Mesenchymal stem cell (in vitro differentiated cells and primary cell): ENCODE measurements around the gene JAKMIP1.

ENCODE experiments used
- DNase-seq: peaks from one replicate; pipeline ENCODE4 v3.0.0-alpha.2; 2013
- H2AFZ ChIP-seq: one replicate; pipeline ENCODE4 v1.6.1; 2013; ENCODE audit warnings: low read depth, mild to moderate bottlenecking, control low read depth, inconsistent platforms, low read length, moderate library complexity
- H2AK5ac ChIP-seq: 2 replicates; pipeline ENCODE4 v1.6.1; 2013; ENCODE audit warnings: low read length, moderate library complexity, mild to moderate bottlenecking, inconsistent platforms; ENCODE audit not compliant: severe bottlenecking
- H2BK120ac ChIP-seq: one replicate; pipeline ENCODE4 v1.6.1; 2013; ENCODE audit warnings: low read depth, mild to moderate bottlenecking, inconsistent platforms, low read length, moderate library complexity
- H2BK12ac ChIP-seq, 2 experiments: one replicate each; pipeline ENCODE4 v1.6.1; 2013; ENCODE audit warnings: inconsistent platforms in 2 of 2, low read length in 2 of 2, mild to moderate bottlenecking in 2 of 2, moderate library complexity in 2 of 2, control low read depth in 1 of 2
- H2BK15ac ChIP-seq: one replicate; pipeline ENCODE4 v1.6.1; 2013; ENCODE audit warnings: mild to moderate bottlenecking, low read depth, inconsistent platforms; ENCODE audit not compliant: poor library complexity, severe bottlenecking
- H2BK5ac ChIP-seq: 2 replicates; pipeline ENCODE4 v1.6.1; 2013; ENCODE audit warnings: low read depth, mild to moderate bottlenecking, low read length, control low read depth, inconsistent platforms; ENCODE audit not compliant: poor library complexity, severe bottlenecking
- H3K14ac ChIP-seq, 2 experiments: one replicate each; pipeline ENCODE4 v1.6.1; 2013; ENCODE audit warnings: inconsistent platforms in 2 of 2, low read length in 2 of 2, control low read depth in 1 of 2, mild to moderate bottlenecking in 1 of 2, moderate library complexity in 1 of 2
- H3K18ac ChIP-seq, 2 experiments: one replicate each; pipeline ENCODE4 v1.6.1; 2013; ENCODE audit warnings: inconsistent platforms in 2 of 2, low read length in 2 of 2, control low read depth in 1 of 2, low read depth in 1 of 2, mild to moderate bottlenecking in 1 of 2
- H3K23ac ChIP-seq, 2 experiments: one replicate each; pipeline ENCODE4 v1.6.1; 2013; ENCODE audit warnings: inconsistent platforms in 2 of 2, low read length in 2 of 2, mild to moderate bottlenecking in 2 of 2, moderate library complexity in 2 of 2, control low read depth in 1 of 2
- H3K27ac ChIP-seq: 2 replicates; pipeline ENCODE4 v1.5.1; 2013; ENCODE audit warnings: mild to moderate bottlenecking, moderate library complexity, low read length, control low read depth, inconsistent platforms; ENCODE audit not compliant: poor library complexity, severe bottlenecking
- H3K27me3 ChIP-seq, 2 experiments: 2 replicates each; pipeline versions ENCODE4 v1.6.1 to v1.7.0; 2013; ENCODE audit warnings: low read length in 2 of 2, mild to moderate bottlenecking in 2 of 2, moderate library complexity in 2 of 2, control low read depth in 1 of 2, inconsistent platforms in 1 of 2; ENCODE audit not compliant: control insufficient read depth in 1 of 2, insufficient read depth in 1 of 2
- H3K36me3 ChIP-seq, 2 experiments: 2 replicates each; pipeline versions ENCODE4 v1.6.1 to v1.7.0; 2013; ENCODE audit warnings: low read length in 2 of 2, control low read depth in 1 of 2, inconsistent platforms in 1 of 2, low read depth in 1 of 2, mild to moderate bottlenecking in 1 of 2; ENCODE audit not compliant: insufficient read depth in 2 of 2, control insufficient read depth in 1 of 2
- H3K4ac ChIP-seq, 2 experiments: one replicate each; pipeline ENCODE4 v1.6.1; 2013; ENCODE audit warnings: inconsistent platforms in 2 of 2, low read length in 2 of 2, mild to moderate bottlenecking in 2 of 2, moderate library complexity in 2 of 2, control low read depth in 1 of 2, low read depth in 1 of 2
- H3K4me1 ChIP-seq: 2 replicates; pipeline ENCODE4 v1.6.1; 2013; ENCODE audit warnings: low read depth, low read length, control low read depth; ENCODE audit not compliant: control insufficient read depth, insufficient read depth
- H3K4me2 ChIP-seq: 2 replicates; pipeline ENCODE4 v1.6.1; 2013; ENCODE audit warnings: low read length, mild to moderate bottlenecking, inconsistent platforms; ENCODE audit not compliant: poor library complexity, severe bottlenecking
- H3K4me3 ChIP-seq, 2 experiments: 2 replicates each; pipeline versions ENCODE4 v1.5.1 to v1.7.0; 2013; ENCODE audit warnings: low read length in 2 of 2, mild to moderate bottlenecking in 2 of 2, control low read depth in 1 of 2, low read depth in 1 of 2; ENCODE audit not compliant: insufficient read depth in 1 of 2
- H3K79me1 ChIP-seq: replicated peaks from 2 replicates; pipeline ENCODE4 v1.6.1; 2013; ENCODE audit warnings: mild to moderate bottlenecking, control low read depth, low read length, inconsistent platforms; ENCODE audit not compliant: poor library complexity, severe bottlenecking
- H3K9ac ChIP-seq: 2 replicates; pipeline ENCODE4 v1.7.0; 2013; ENCODE audit warnings: mild to moderate bottlenecking, low read length, moderate library complexity
- H3K9me3 ChIP-seq: 2 replicates; pipeline ENCODE4 v1.7.0; 2013; ENCODE audit warnings: mild to moderate bottlenecking, low read length; ENCODE audit not compliant: control insufficient read depth
- H4K8ac ChIP-seq: one replicate; pipeline ENCODE4 v1.6.1; 2013; ENCODE audit warnings: inconsistent platforms, mild to moderate bottlenecking, low read length, moderate library complexity
- H4K91ac ChIP-seq: one replicate; pipeline ENCODE4 v1.6.1; 2013; ENCODE audit warnings: mild to moderate bottlenecking, low read length, inconsistent platforms
- WGBS: methylation state at CpG from one replicate; pipeline ENCODE4 v1.1.7; 2013; ENCODE audit warnings: mixed read lengths; 5-methylcytosine and 5-hydroxymethylcytosine counted together

Gene JAKMIP1

GRCh38 chr4:6086846-6087245 lies 113.5 kb downstream of the JAKMIP1 start:
- no peak overlapping the region for H2BK12ac ChIP-seq
- H2BK5ac ChIP-seq = no peak overlapping the region
- no peak overlapping the region for H3K4ac ChIP-seq
- no peak overlapping the region for H4K8ac ChIP-seq
- no peak overlapping the region for H3K23ac ChIP-seq
- H3K14ac ChIP-seq = no peak overlapping the region
- no peak overlapping the region for H4K91ac ChIP-seq
- no peaks in the 10 kb centered on the region for H3K36me3 ChIP-seq
- no peak overlapping the region for H2BK15ac ChIP-seq
- no peaks in the 10 kb centered on the region for H3K79me1 ChIP-seq
- no peak for DNase-seq
- no peak overlapping the region for H3K4me3 ChIP-seq
- H3K4me1 ChIP-seq = no peaks in the 10 kb centered on the region
- H3K9me3 ChIP-seq = no peaks in the 10 kb centered on the region
- no peak overlapping the region for H2BK120ac ChIP-seq
- H3K27me3 ChIP-seq = peaks cover 0 to 23% of the 10 kb centered on the region in 2 experiments
- H3K18ac ChIP-seq = no peak overlapping the region
- H3K27ac ChIP-seq = no peak overlapping the region
- no peak overlapping the region for H2AFZ ChIP-seq
- no peak overlapping the region for H3K4me2 ChIP-seq
- H3K9ac ChIP-seq = no peak overlapping the region
- no peak overlapping the region for H2AK5ac ChIP-seq
- 77% methylated on average over 3 of the region's 3 CpGs for WGBS

GRCh38 chr4:6085691-6086628 lies 114.4 kb downstream of the JAKMIP1 start:
- Histone ChIP-seq H2BK120ac (no peak overlapping the region), H3K36me3 (no peaks in the 10 kb centered on the region), H3K27me3 (peaks cover 0 to 22% of the 10 kb centered on the region in 2 experiments), H4K91ac (no peak overlapping the region), H2BK5ac (no peak overlapping the region), H2BK12ac (no peak overlapping the region), H2AK5ac (no peak overlapping the region), H3K79me1 (no peaks in the 10 kb centered on the region), H3K4me2 (no peak overlapping the region), H3K4ac (no peak overlapping the region), H3K9me3 (no peaks in the 10 kb centered on the region), H2BK15ac (no peak overlapping the region), H3K4me1 (no peaks in the 10 kb centered on the region), H3K4me3 (no peak overlapping the region), H2AFZ (no peak overlapping the region), H4K8ac (no peak overlapping the region), H3K18ac (no peak overlapping the region), H3K9ac (no peak overlapping the region), H3K23ac (no peak overlapping the region), H3K27ac (no peak overlapping the region), H3K14ac (no peak overlapping the region)
- WGBS = 69% methylated on average over 18 of the region's 18 CpGs
- DNase-seq = no peak

GRCh38 chr4:6085028-6085690 lies 115.2 kb downstream of the JAKMIP1 start:
- Histone ChIP-seq H2BK15ac (no peak overlapping the region), H3K4me1 (no peaks in the 10 kb centered on the region), H3K36me3 (no peaks in the 10 kb centered on the region), H3K4me2 (no peak overlapping the region), H3K27me3 (peaks cover 0 to 22% of the 10 kb centered on the region in 2 experiments), H3K18ac (no peak overlapping the region), H3K9ac (no peak overlapping the region), H3K4ac (no peak overlapping the region), H2AK5ac (no peak overlapping the region), H2BK120ac (no peak overlapping the region), H2BK12ac (no peak overlapping the region), H3K14ac (no peak overlapping the region), H2BK5ac (no peak overlapping the region), H3K79me1 (no peaks in the 10 kb centered on the region), H4K8ac (no peak overlapping the region), H3K4me3 (no peak overlapping the region), H3K27ac (no peak overlapping the region), H4K91ac (no peak overlapping the region), H2AFZ (no peak overlapping the region), H3K9me3 (no peaks in the 10 kb centered on the region), H3K23ac (no peak overlapping the region)
- WGBS = 89% methylated on average over 11 of the region's 16 CpGs
- no peak for DNase-seq

- Histone ChIP-seq H3K4me2 (no peak overlapping the region), H4K91ac (no peak overlapping the region), H3K27me3 (peaks cover 0 to 14% of the 10 kb centered on the region in 2 experiments), H3K4me3 (no peak overlapping the region), H3K79me1 (no peaks in the 10 kb centered on the region), H3K23ac (no peak overlapping the region), H3K18ac (no peak overlapping the region), H2AFZ (no peak overlapping the region), H3K9me3 (no peaks in the 10 kb centered on the region), H3K4ac (no peak overlapping the region), H2BK12ac (no peak overlapping the region), H4K8ac (no peak overlapping the region), H2BK120ac (no peak overlapping the region), H2BK15ac (no peak overlapping the region), H3K14ac (no peak overlapping the region), H3K36me3 (no peaks in the 10 kb centered on the region), H3K27ac (no peak overlapping the region), H3K4me1 (no peaks in the 10 kb centered on the region), H2BK5ac (no peak overlapping the region), H3K9ac (no peak overlapping the region), H2AK5ac (no peak overlapping the region)
- 78% methylated on average over 12 of the region's 12 CpGs for WGBS
- DNase-seq = no peak
Measured at GRCh38 chr4:6079965-6080364, 120.4 kb downstream of the JAKMIP1 start.
